GM03348 (cell line): Measurements from ENCODE around the gene MRPL40.
A peak's percentile ranks its signal among the peaks of the same experiment; 100 is the strongest.

Source experiments
- DNase-seq: peaks from one replicate; pipeline ENCODE4 v3.0.0; 2012; ENCODE audit warnings: low spot score

Gene MRPL40

GRCh38 chr22:19463491-19464469, 31.4 kb downstream of the MRPL40 start:
- peak; percentile 32 for DNase-seq

DNA sequence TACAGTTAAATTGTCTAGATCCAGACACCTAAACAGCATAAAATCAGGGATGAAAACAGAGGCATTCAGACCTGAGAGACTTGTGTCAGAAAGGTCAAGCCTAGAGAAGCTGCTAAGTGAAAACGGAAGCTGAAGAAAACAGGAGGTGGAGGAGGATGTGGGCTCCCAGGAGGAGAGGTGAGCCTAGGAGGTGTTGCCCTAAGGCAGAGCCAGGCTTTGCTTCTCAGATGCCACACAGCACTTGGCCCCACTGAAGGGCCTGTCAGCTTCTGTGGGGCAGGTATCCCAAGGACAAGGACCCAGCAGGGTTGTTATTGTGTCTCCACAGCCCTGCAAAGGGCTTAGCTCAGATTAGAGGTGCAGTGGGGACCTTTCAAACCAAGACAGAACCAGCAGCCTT, 32.2 kb downstream of the MRPL40 start:
- DNase-seq = no peak

DNA sequence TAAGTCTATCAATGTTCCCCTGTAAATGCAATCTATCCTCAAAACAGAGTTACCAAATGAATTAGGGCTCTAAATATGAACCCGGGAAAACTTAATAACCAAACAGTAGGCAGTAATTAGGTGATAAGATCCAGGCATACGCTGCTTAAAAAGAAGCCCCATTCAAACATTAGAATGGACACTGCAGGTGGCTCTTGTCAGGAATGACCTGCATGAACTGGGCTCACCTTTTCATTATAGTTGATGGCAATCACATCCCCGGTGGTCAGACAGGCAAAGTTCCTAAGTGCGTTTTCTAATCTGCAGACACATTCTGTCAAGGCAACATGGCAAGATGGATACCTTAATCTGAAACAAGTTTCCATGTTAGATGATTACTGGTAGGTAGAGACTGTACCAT, 32.6 kb downstream of the MRPL40 start:
- no peak for DNase-seq

GRCh38 chr22:19466126-19466716, 33.9 kb downstream of the MRPL40 start:
- DNase-seq = no peak

GRCh38 chr22:19466848-19467752, 34.8 kb downstream of the MRPL40 start:
- DNase-seq = no peak

- no peak for DNase-seq
Measured at GRCh38 chr22:19467912-19468311, 35.6 kb downstream of the MRPL40 start.

DNA sequence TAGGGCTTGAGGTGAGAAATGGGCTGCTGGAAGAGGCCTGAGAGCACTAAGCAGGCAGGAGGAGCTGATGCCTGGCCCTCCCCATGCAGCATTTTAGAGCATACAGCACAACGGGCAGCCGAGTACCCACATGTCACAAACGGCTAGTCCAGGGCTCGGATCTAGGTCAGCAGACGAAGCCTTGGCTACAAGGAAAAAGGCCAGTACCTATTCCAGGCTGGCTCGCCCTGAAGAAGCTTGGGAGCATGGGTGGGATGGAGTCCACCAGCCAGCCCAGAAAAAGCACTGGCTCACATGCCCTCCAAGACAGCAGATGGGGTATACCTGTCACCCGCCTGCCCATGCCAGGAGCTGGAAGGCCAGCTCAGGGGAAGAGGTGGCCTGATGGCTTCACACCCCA, 37.1 kb downstream of the MRPL40 start:
- no peak for DNase-seq

DNA sequence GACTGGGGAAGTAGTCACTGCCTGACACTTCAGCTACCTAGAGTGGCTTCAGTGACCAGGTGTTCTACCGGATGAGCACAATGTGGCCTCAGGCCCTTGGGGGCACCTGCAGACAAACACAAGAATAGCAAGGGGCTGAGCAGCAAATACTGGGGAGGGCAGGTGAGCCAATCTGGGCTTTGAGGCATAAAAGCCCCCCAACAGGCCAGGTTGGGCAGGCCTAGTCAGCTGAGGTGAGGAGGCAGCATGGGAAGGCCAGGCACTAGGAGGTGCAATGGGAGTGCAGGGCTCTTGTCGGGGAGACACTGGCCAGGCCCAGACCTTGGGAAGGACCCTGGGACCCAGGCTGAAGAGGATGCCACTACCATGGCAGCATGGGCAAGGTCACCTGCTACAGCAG, 37.7 kb downstream of the MRPL40 start:
- DNase-seq = no peak

GRCh38 chr22:19471572-19471971, 39.2 kb downstream of the MRPL40 start:
- no peak for DNase-seq

GRCh38 chr22:19472233-19472632, 39.9 kb downstream of the MRPL40 start:
- no peak for DNase-seq

GRCh38 chr22:19473578-19473977, 41.2 kb downstream of the MRPL40 start:
- no peak for DNase-seq

DNA sequence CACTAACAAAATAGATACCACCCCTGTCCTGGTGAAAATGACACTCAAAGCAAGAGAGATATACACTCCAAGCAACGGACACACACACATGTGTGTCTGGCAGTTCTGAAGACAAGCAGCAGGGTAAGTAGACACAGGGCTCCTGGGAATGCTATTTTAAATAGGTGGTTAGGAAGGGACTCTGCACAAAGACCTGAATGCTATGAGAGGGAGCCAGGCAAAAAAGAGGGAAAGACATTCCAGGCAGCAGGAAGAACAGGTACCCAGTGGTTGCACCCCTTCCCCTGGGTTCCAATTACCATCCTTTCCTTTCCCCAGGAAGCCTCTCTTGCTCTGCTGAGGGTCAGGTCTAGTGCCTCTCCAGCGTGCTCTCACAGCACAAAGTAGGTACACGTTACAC, 43.7 kb downstream of the MRPL40 start:
- DNase-seq = no peak

- DNase-seq = no peak
Measured at GRCh38 chr22:19477321-19478044, 45.1 kb downstream of the MRPL40 start.

- DNase-seq = no peak
Measured at GRCh38 chr22:19478045-19478900, 45.9 kb downstream of the MRPL40 start.

- peak; percentile 91 for DNase-seq
Measured at GRCh38 chr22:19478901-19479354, 46.6 kb downstream of the MRPL40 start, which contains the start of gene UFD1. Gene UFD1, minus strand, starts transcription at chr22:19479193. Its CDS starts 108 bp downstream, at chr22:19479085.

GRCh38 chr22:19479355-19480172, 47.2 kb downstream of the MRPL40 start, which contains the start of gene CDC45:
Gene CDC45, plus strand, starts transcription at chr22:19479920. Its CDS starts 49 bp downstream, at chr22:19479969.
- peak; percentile 99 for DNase-seq

- no peak for DNase-seq
Measured at GRCh38 chr22:19480173-19480568, 47.8 kb downstream of the MRPL40 start.

DNA sequence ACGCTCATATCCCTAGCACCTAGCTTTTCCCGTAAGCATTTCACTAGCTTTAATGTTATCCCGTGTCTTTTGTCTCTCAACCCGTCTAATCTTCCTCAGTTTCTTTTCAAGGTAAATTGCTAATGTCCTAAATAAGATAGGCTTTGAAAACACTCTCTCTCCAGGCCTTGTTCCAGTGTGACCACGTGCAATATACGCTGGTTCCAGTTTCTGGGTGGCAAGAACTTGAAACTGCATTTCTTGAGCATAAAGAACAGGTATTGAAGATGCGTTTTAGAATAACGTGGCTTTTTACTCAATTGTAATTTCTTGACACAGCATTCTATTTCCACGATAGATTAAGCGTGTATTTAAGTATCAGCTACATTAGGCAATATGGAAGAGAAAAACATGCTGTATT, 48.4 kb downstream of the MRPL40 start:
- DNase-seq = no peak

GRCh38 chr22:19482297-19482696, 50.0 kb downstream of the MRPL40 start:
- DNase-seq = no peak
